SK-N-SH (cell line): ENCODE results near the gene CDKL4. TPM values are rescaled to one million over a fixed set of nuclear protein-coding genes. Genes with fewer than 3 reads are reported as not detected.
A peak's percentile ranks its signal among the peaks of the same experiment; 100 is the strongest.

ENCODE experiments used
- CTCF ChIA-PET: fragments of 300-600, 350-600 bp; formaldehyde crosslinking; extraction: SDS; loops from one replicate; lab custom pipeline; 2021; lab: Yijun Ruan, JAX
- POLR2A ChIA-PET: fragments of 350-600 bp; sonication (Branson Sonifier 250); formaldehyde crosslinking; extraction: SDS; loops from one replicate; lab custom pipeline; 2020; ENCODE audit warnings: antibody characterized with exemption, inconsistent platforms; lab: Yijun Ruan, JAX
- DNase-seq: peaks from one replicate; pipeline ENCODE4 v3.0.0; 2012
- H2AFZ ChIP-seq: fragments of 200-600 bp; sonication (generic); 2 replicates; pipeline ENCODE4 v1.8.1; 2016; ENCODE audit warnings: antibody characterized with exemption, mild to moderate bottlenecking, low read depth
- H3F3A ChIP-seq: fragments of 200-600 bp; sonication (generic); replicated peaks from 2 replicates; pipeline ENCODE3; 2016; ENCODE audit warnings: antibody characterized with exemption, mild to moderate bottlenecking; ENCODE audit not compliant: insufficient read depth
- H3K27ac ChIP-seq, 2 experiments: fragments of 200-500 bp in 1 of 2; fragments of 200-600 bp in 1 of 2; sonication (Bioruptor generic) in 1 of 2; sonication (generic), shearing (Covaris generic) in 1 of 2; 2 replicates each; pipeline versions ENCODE4 v1.5.1 to v1.6.1; 2014 to 2016; ENCODE audit warnings: low read depth in 2 of 2, inconsistent platforms in 1 of 2, low read length in 1 of 2, mild to moderate bottlenecking in 1 of 2, mixed read lengths in 1 of 2
- H3K27me3 ChIP-seq: fragments of 200-600 bp; sonication (generic), shearing (Covaris generic); 2 replicates; pipeline ENCODE4 v1.6.1; 2016; ENCODE audit warnings: mixed run types; ENCODE audit not compliant: insufficient read depth
- H3K36me3 ChIP-seq, 2 experiments: fragments of 200-500 bp in 1 of 2; fragments of 200-600 bp in 1 of 2; sonication (Bioruptor generic) in 1 of 2; sonication (generic) in 1 of 2; replicated peaks in 1 of 2; 2 replicates each; pipeline versions ENCODE3 to v1.5.1; 2014 to 2016; ENCODE audit warnings: low read length in 1 of 2, mild to moderate bottlenecking in 1 of 2; ENCODE audit not compliant: insufficient read depth in 2 of 2, control insufficient read depth in 1 of 2
- H3K4me1 ChIP-seq, 2 experiments: fragments of 200-500 bp in 1 of 2; fragments of 200-600 bp in 1 of 2; sonication (Bioruptor generic) in 1 of 2; sonication (generic), shearing (Covaris generic) in 1 of 2; 2 replicates each; pipeline versions ENCODE4 v1.5.1 to v1.6.1; 2014 to 2016; ENCODE audit warnings: low read depth in 1 of 2, low read length in 1 of 2, mixed run types in 1 of 2; ENCODE audit not compliant: insufficient read depth in 2 of 2, control insufficient read depth in 1 of 2
- H3K4me2 ChIP-seq: fragments of 200-600 bp; sonication (generic), shearing (Covaris generic); 2 replicates; pipeline ENCODE4 v1.6.1; 2017; ENCODE audit warnings: mixed run types
- H3K4me3 ChIP-seq, 2 experiments: fragments of 200-500 bp in 1 of 2; fragments of 200-600 bp in 1 of 2; sonication (Bioruptor generic) in 1 of 2; sonication (generic), shearing (Covaris generic) in 1 of 2; 2 replicates each; pipeline versions ENCODE4 v1.5.1 to v1.8.1; 2014 to 2016; ENCODE audit warnings: low read depth in 2 of 2, inconsistent platforms in 1 of 2, low read length in 1 of 2, mild to moderate bottlenecking in 1 of 2, mixed read lengths in 1 of 2, moderate library complexity in 1 of 2
- H3K79me2 ChIP-seq: fragments of 200-600 bp; sonication (generic); 2 replicates; pipeline ENCODE4 v1.8.1; 2017; ENCODE audit warnings: mild to moderate bottlenecking; ENCODE audit not compliant: insufficient read depth
- H3K9ac ChIP-seq: fragments of 200-600 bp; sonication (generic); 2 replicates; pipeline ENCODE4 v1.6.1; 2017; ENCODE audit warnings: mixed run types
- H3K9me2 ChIP-seq: fragments of 200-600 bp; sonication (generic); 2 replicates; pipeline ENCODE4 v1.6.1; 2017; ENCODE audit warnings: mixed run types
- H3K9me3 ChIP-seq: fragments of 200-600 bp; sonication (generic); 2 replicates; pipeline ENCODE4 v1.6.1; 2017; ENCODE audit warnings: mixed run types, mild to moderate bottlenecking, moderate library complexity
- H4K20me1 ChIP-seq: fragments of 200-600 bp; sonication (generic); 2 replicates; pipeline ENCODE4 v1.6.1; 2017; ENCODE audit warnings: mild to moderate bottlenecking, mixed run types; ENCODE audit not compliant: insufficient read depth
- CHD2 ChIP-seq: fragments of 150-350 bp; IDR thresholded peaks from 2 replicates; pipeline ENCODE4 v1.6.1; 2018; ENCODE audit warnings: low read length; ENCODE audit not compliant: partially characterized antibody
- CTCF ChIP-seq: fragments of 200-600 bp; sonication (generic); IDR thresholded peaks from 2 replicates; pipeline ENCODE4 v1.6.1; 2017; ENCODE audit warnings: antibody characterized with exemption, mild to moderate bottlenecking, moderate library complexity
- GATA2 ChIP-seq: sonication (generic); formaldehyde crosslinking; IDR thresholded peaks from 2 replicates; pipeline ENCODE4 v1.5.0; 2020; ENCODE audit warnings: mild to moderate bottlenecking, missing genetic modification reagents
- JUND ChIP-seq: IDR thresholded peaks from 2 replicates; pipeline ENCODE4 v1.4.0; 2012
- NRF1 ChIP-seq: IDR thresholded peaks from 2 replicates; pipeline ENCODE4 v1.6.1; 2012; ENCODE audit warnings: low read depth, mild to moderate bottlenecking, low read length
- REST ChIP-seq: IDR thresholded peaks from 2 replicates; pipeline ENCODE4 v1.6.1; 2012; ENCODE audit warnings: mild to moderate bottlenecking, low read depth, low read length, moderate library complexity
- WGBS: methylation state at CpG from one replicate; pipeline ENCODE4 v1.1.6; 2017; ENCODE audit warnings: low lambda C conversion rate; 5-methylcytosine and 5-hydroxymethylcytosine counted together
- polyA plus RNA-seq, 3 experiments: library from polyadenylated mRNA; depleted of rRNA; stranded (reverse); fragments of >200 nt; gene quantifications; 2 replicates each; pipeline ENCODE4 v1.2.3, GENCODE V29; 2012
- TF ChIP-seq, protein P1 (sequence below): IDR thresholded peaks from 2 replicates; pipeline ENCODE4 v1.4.0; 2012; ENCODE audit warnings: low read depth

Gene CDKL4
- polyA plus RNA-seq, 1 of the 3 experiments (the other 2 are of a cell fraction): 0.81 TPM

GRCh38 chr2:39176997-39177396 lies 66.8 kb downstream of the CDKL4 start:
- Histone ChIP-seq H3K9me3 (no peaks in the 10 kb centered on the region), H3F3A (no peaks in the 10 kb centered on the region), H3K79me2 (no peaks in the 10 kb centered on the region), H3K27ac (no peak overlapping the region), H3K4me1 (peaks cover 0 to 11% of the 10 kb centered on the region in 2 experiments; a peak in 1 of 4 replicates), H3K27me3 (no peaks in the 10 kb centered on the region)
- POLR2A ChIA-PET: no interaction called here
- TF ChIP-seq NRF1: no peak
- TF ChIP-seq CTCF: no peak
- peak; percentile 52 for TF ChIP-seq GATA2
- TF ChIP-seq, all 33 proteins: peak for 1
- Histone ChIP-seq H3K9ac (no peak overlapping the region), H3K36me3 (peaks cover 4% of the 10 kb centered on the region in 2 experiments), H3K9me2 (no peaks in the 10 kb centered on the region), H3K4me2 (no peak overlapping the region), H2AFZ (no peak overlapping the region), H3K4me3 (no peak overlapping the region), H4K20me1 (no peaks in the 10 kb centered on the region)
- no peak for DNase-seq
- WGBS: 58% methylated on average over 4 of the region's 4 CpGs
- CTCF ChIA-PET: interaction anchor here (1.5 kb wide), 1 partner anchor 13 kb away, joined by 3 read pairs; no protein-coding TSS in a partner anchor

- no peak overlapping the region for H3K9ac ChIP-seq
- TF ChIP-seq JUND (no peak), CHD2 (no peak), REST (no peak)
- TF ChIP-seq, protein P1, sequence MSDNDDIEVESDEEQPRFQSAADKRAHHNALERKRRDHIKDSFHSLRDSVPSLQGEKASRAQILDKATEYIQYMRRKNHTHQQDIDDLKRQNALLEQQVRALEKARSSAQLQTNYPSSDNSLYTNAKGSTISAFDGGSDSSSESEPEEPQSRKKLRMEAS: no peak
- no peaks in the 10 kb centered on the region for H3F3A ChIP-seq
- H4K20me1 ChIP-seq: no peaks in the 10 kb centered on the region
- H3K9me3 ChIP-seq: no peaks in the 10 kb centered on the region
- H3K27me3 ChIP-seq: no peaks in the 10 kb centered on the region
- H3K9me2 ChIP-seq: no peaks in the 10 kb centered on the region
- H3K36me3 ChIP-seq: peaks cover 4% of the 10 kb centered on the region in 2 experiments
- CTCF ChIA-PET: interaction anchor here (0.9 kb wide), 1 partner anchor 47 kb away, joined by 3 read pairs; no protein-coding TSS in a partner anchor
- peaks cover 0 to 6% of the 10 kb centered on the region in 2 experiments; a peak in 1 of 4 replicates for H3K4me1 ChIP-seq
- POLR2A ChIA-PET: no interaction called here
- DNase-seq: no peak
- H2AFZ ChIP-seq: no peak overlapping the region
- H3K79me2 ChIP-seq: no peaks in the 10 kb centered on the region
- no peak overlapping the region for H3K4me2 ChIP-seq
- H3K27ac ChIP-seq: no peak overlapping the region
- WGBS: 84% methylated on average over 5 of the region's 5 CpGs
- H3K4me3 ChIP-seq: no peak overlapping the region
These were observed 68.6 kb downstream of the CDKL4 start for GRCh38 chr2:39175026-39175812.
